HG02623 (cell line): Measurements from ENCODE around the gene ZNG1E.
"Not testable (repeated sequence)": the region's sequence is repeated elsewhere in the genome, so short reads cannot be mapped to it uniquely, and the experiment has no call there.

Experiments
- ATAC-seq: cut with Tn5 transposase; IDR thresholded peaks from one replicate; pipeline ENCODE4 v1.9.1; 2021; ENCODE audit warnings: moderate library complexity; ENCODE audit not compliant: unreplicated experiment

ZNG1E gene

GRCh38 chr9:65675589-65676021, at the start of gene ZNG1E:
TSS of gene ZNG1E (plus strand) at chr9:65675928. CDS start at chr9:65675977, 49 bp downstream.
- ATAC-seq = not testable (repeated sequence)

- ATAC-seq = not testable (repeated sequence)
Observed at GRCh38 chr9:65673579-65673978, 2.1 kb upstream of the ZNG1E start.

- not testable (repeated sequence) for ATAC-seq
Observed at GRCh38 chr9:65675018-65675417, 710 bp upstream of the ZNG1E start.

GRCh38 chr9:65676389-65676788, 661 bp downstream of the ZNG1E start:
- not testable (repeated sequence) for ATAC-seq

GRCh38 chr9:65678533-65678932, 2.8 kb downstream of the ZNG1E start:
- not testable (repeated sequence) for ATAC-seq

DNA sequence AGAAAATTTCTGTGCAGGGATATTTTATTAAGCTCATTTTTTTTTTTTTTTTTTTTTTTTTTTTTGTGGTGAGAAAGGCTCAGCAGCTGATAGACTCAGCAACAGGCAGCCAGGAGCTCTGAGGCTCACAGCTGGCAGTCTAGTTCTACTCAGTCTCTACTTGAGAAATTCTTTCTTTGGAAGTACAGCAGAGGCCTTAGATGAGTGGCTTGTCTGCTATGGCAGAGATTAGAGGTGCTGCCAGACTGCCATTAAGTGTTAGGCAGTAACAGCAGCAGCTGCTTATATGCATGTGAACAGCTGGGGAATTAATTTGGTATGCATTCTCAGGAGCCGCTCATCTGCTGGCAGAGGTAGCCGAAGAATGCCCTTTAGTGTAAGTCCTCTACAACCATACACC, 27.8 kb downstream of the ZNG1E start:
- ATAC-seq = not testable (repeated sequence)

- not testable (repeated sequence) for ATAC-seq
Observed at GRCh38 chr9:65714445-65714844, 38.7 kb downstream of the ZNG1E start.

DNA sequence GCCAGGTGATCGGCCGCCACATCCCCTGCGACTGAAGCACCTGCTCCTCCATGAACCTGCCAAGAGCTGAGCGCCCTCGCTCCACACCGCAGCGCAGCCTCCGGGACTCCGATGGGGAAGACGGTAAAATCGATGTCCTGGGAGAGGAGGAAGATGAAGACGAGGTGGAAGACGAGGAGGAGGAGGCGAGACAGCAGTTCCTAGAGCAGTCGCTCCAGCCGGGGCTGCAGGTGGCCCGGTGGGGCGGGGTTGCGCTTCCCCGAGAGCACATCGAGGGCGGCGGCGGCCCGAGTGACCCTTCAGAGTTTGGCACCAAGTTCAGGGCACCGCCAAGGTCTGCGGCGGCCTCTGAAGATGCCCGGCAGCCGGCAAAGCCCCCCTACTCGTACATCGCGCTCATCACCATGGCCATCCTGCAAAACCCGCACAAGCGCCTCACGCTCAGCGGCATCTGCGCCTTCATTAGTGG, 61.4 kb downstream of the ZNG1E start, which contains the start of gene FOXD4L4:
Gene FOXD4L4 (plus strand): TSS at position 51 of the 469 bp plus-strand sequence. CDS start 0 bp downstream, at position 51.
- not testable (repeated sequence) for ATAC-seq

GRCh38 chr9:65738133-65738532, 62.4 kb downstream of the ZNG1E start:
- not testable (repeated sequence) for ATAC-seq
